ENCODE measurements around the gene CRYBA4. TPM values are rescaled to one million over a fixed set of nuclear protein-coding genes. Genes with fewer than 3 reads are reported as not detected.

The CRYBA4 gene
- total RNA-seq, 1 donor from 2014 or later = not detected

DNA sequence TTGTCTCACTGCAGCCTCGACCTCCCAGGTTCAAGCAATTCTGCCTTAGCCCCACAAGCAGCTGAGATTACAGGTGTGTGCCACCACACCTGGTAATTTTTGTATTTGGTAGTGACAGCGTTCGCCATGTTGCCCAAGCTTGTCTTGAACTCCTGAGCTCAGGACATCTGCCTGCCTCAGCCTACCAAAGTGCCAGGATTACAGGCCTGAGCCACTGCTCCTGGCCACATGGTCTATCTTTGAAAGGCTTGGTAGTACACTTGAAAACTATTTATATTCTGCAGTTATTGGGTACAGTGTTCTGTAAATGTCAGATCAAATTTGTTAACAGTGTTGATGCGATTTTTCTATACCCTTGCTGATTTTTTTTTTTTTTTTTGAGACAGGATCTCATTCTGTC lies 9.5 kb downstream of the CRYBA4 start:
- TF ChIP-seq, protein P1, sequence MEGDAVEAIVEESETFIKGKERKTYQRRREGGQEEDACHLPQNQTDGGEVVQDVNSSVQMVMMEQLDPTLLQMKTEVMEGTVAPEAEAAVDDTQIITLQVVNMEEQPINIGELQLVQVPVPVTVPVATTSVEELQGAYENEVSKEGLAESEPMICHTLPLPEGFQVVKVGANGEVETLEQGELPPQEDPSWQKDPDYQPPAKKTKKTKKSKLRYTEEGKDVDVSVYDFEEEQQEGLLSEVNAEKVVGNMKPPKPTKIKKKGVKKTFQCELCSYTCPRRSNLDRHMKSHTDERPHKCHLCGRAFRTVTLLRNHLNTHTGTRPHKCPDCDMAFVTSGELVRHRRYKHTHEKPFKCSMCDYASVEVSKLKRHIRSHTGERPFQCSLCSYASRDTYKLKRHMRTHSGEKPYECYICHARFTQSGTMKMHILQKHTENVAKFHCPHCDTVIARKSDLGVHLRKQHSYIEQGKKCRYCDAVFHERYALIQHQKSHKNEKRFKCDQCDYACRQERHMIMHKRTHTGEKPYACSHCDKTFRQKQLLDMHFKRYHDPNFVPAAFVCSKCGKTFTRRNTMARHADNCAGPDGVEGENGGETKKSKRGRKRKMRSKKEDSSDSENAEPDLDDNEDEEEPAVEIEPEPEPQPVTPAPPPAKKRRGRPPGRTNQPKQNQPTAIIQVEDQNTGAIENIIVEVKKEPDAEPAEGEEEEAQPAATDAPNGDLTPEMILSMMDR (conservative IDR thresholded peaks at IDR 0.05) = no peak
- no peak overlapping the region for H3K27ac Mint-ChIP-seq (ENCODE audit: unreplicated experiment)
- peaks cover 3% of the 10 kb centered on the region for H3K9me3 Mint-ChIP-seq
- H3K36me3 Mint-ChIP-seq (ENCODE audit: low read depth) = no peaks in the 10 kb centered on the region
- H3K4me3 Mint-ChIP-seq = no peak overlapping the region
- peaks cover 37% of the 10 kb centered on the region for H3K27me3 Mint-ChIP-seq (ENCODE audit: low read depth)
- no peak for DNase-seq (ENCODE audit: low read depth, low spot score)
- H3K4me1 Mint-ChIP-seq = peaks cover 7% of the 10 kb centered on the region

DNA sequence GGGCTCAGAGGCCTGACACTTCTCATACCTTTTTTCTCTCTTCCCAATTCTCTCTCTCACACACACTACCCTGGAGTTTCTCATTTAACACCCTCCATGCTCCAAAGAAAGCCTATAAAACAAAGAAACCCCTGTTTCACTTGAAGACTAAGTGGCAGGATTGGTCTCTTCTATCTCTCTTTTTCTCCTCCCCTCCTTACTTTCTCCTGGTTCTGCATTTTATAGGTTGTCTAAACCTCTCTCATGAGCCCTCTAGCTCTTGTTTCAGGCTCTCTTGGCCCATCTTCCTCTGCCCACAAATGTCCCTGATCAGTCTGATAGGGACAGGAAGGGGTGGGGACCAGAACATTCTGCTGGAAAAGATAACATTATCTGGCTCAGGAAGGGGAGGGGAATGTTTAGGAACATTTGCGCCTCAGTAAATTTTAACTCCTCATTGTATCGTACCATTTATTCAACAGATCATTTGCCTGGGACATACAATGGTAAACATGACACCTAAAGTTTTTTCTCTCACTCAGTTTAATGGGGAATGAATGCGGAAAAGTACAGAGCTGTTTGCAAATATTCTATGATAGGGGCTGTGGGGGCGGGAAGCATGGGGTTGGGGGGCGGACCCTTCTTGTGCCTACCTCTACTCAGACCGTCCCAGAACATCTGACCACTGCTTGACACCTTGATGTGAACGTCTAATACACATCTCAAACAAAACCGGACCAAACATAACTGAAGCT lies 10.8 kb downstream of the CRYBA4 start:
- H3K9me3 Mint-ChIP-seq = peaks cover 3% of the 10 kb centered on the region
- no peak overlapping the region for H3K4me3 Mint-ChIP-seq
- H3K4me1 Mint-ChIP-seq = peaks cover 7% of the 10 kb centered on the region
- H3K27ac Mint-ChIP-seq (ENCODE audit: unreplicated experiment) = no peak overlapping the region
- TF ChIP-seq, protein P1 (conservative IDR thresholded peaks at IDR 0.05) = no peak
- peaks cover 41% of the 10 kb centered on the region for H3K27me3 Mint-ChIP-seq (ENCODE audit: low read depth)
- H3K36me3 Mint-ChIP-seq (ENCODE audit: low read depth) = no peaks in the 10 kb centered on the region
- no peak for DNase-seq (ENCODE audit: low read depth, low spot score)

DNA sequence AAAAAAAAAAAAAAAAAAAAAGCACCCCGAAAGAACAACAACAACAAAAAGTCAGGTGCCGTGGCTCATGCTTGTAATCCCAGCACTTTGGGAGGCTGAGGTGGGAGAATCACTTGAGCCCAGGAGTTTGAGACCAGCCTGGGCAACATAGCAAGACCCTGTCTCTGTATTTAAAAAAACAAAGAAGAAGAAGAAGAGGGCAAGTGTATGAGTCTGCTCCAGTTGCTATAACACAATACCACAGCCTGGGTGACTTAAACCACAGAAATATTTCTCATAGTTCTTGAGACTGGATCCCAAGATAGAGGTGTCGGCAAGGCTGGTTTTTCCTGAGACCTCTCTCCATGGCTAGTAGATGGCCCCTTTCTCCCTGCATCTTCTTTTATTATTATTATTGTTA lies 12.4 kb downstream of the CRYBA4 start:
- H3K36me3 Mint-ChIP-seq (ENCODE audit: low read depth) = no peaks in the 10 kb centered on the region
- no peak for DNase-seq (ENCODE audit: low read depth, low spot score)
- H3K27ac Mint-ChIP-seq (ENCODE audit: unreplicated experiment) = no peak overlapping the region
- H3K27me3 Mint-ChIP-seq (ENCODE audit: low read depth) = peaks cover 49% of the 10 kb centered on the region
- peaks cover 7% of the 10 kb centered on the region for H3K4me1 Mint-ChIP-seq
- H3K4me3 Mint-ChIP-seq = no peak overlapping the region
- no peaks in the 10 kb centered on the region for H3K9me3 Mint-ChIP-seq
- TF ChIP-seq, protein P1 (conservative IDR thresholded peaks at IDR 0.05) = no peak

DNA sequence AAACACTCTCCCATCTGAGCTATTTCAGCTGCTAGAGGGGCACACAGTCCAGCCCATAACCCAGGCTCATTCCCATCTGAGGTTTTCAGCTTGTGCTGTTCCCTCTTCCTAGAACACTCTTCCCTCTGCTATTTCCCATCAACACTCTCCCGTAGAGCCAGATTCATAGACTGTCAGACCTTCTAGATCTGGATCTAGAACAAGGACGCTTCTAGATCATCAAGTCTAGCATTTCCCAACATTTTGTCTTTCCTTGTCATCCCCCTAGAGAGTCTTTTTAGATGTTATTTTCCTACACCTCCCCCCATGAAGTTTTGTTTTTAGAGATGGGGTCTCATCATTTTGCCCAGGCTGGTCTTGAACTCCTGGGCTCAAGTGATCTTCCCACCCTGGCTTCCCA lies 13.4 kb downstream of the CRYBA4 start:
- TF ChIP-seq, protein P1 (conservative IDR thresholded peaks at IDR 0.05) = no peak
- H3K36me3 Mint-ChIP-seq (ENCODE audit: low read depth) = no peaks in the 10 kb centered on the region
- H3K27ac Mint-ChIP-seq (ENCODE audit: unreplicated experiment) = no peak overlapping the region
- no peak overlapping the region for H3K4me3 Mint-ChIP-seq
- H3K4me1 Mint-ChIP-seq = peaks cover 12% of the 10 kb centered on the region
- DNase-seq (ENCODE audit: low read depth, low spot score) = no peak
- peaks cover 55% of the 10 kb centered on the region for H3K27me3 Mint-ChIP-seq (ENCODE audit: low read depth)
- no peaks in the 10 kb centered on the region for H3K9me3 Mint-ChIP-seq

DNA sequence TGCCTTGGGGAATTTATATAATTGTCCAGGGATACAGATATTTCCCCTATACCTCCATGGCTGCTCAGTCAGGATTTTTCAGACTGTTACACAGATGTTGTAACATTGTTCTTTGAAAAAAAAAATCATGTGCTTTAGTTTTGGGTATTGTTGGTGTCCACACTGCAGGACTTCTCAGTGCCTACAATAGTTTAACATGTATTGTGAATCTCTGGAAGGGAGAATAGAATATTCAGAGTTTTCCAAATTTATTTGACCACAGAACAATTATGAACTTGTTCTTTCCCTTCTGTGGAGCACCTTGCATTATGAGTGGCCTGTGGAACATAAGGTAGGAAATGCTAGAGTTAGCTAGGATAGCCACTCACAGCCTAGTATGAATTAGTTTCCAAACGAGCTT lies 14.5 kb downstream of the CRYBA4 start:
- DNase-seq (ENCODE audit: low read depth, low spot score) = no peak
- Mint-ChIP-seq H3K27me3 (ENCODE audit: low read depth) (peaks cover 67% of the 10 kb centered on the region), H3K4me1 (peaks cover 21% of the 10 kb centered on the region), H3K36me3 (ENCODE audit: low read depth) (no peaks in the 10 kb centered on the region), H3K4me3 (no peak overlapping the region), H3K27ac (ENCODE audit: unreplicated experiment) (no peak overlapping the region), H3K9me3 (no peaks in the 10 kb centered on the region)
- TF ChIP-seq, protein P1 (conservative IDR thresholded peaks at IDR 0.05) = no peak
